IPS-18a (cell line): ENCODE measurements around the gene METTL1.
A peak's percentile ranks its signal among the peaks of the same experiment; 100 is the strongest.

Experiments
- H3K27ac ChIP-seq: one replicate; pipeline ENCODE4 v1.5.1; 2013; ENCODE audit warnings: low read length
- H3K27me3 ChIP-seq: one replicate; pipeline ENCODE4 v1.6.1; 2013; ENCODE audit warnings: mild to moderate bottlenecking, low read length; ENCODE audit not compliant: control insufficient read depth, insufficient read depth
- H3K36me3 ChIP-seq: one replicate; pipeline ENCODE4 v1.6.1; 2013; ENCODE audit warnings: low read depth, low read length; ENCODE audit not compliant: control insufficient read depth
- H3K4me1 ChIP-seq: one replicate; pipeline ENCODE4 v1.6.1; 2013; ENCODE audit warnings: low read depth, low read length; ENCODE audit not compliant: control insufficient read depth
- H3K4me3 ChIP-seq: one replicate; pipeline ENCODE4 v1.5.1; 2013; ENCODE audit warnings: low read length
- H3K9ac ChIP-seq: one replicate; pipeline ENCODE4 v1.6.1; 2013; ENCODE audit warnings: mild to moderate bottlenecking, low read length, moderate library complexity
- H3K9me3 ChIP-seq: one replicate; pipeline ENCODE4 v1.6.1; 2013; ENCODE audit warnings: low read depth, low read length; ENCODE audit not compliant: control insufficient read depth

The METTL1 gene

GRCh38 chr12:57749061-57749460 lies 22.8 kb downstream of the METTL1 start:
- no peak overlapping the region for H3K9ac ChIP-seq
- peaks cover 41% of the 10 kb centered on the region for H3K36me3 ChIP-seq
- no peak overlapping the region for H3K4me3 ChIP-seq
- H3K27me3 ChIP-seq, result peaks cover 14% of the 10 kb centered on the region
- H3K4me1 ChIP-seq, result peaks cover 9% of the 10 kb centered on the region
- H3K27ac ChIP-seq, result no peak overlapping the region
- H3K9me3 ChIP-seq, result no peaks in the 10 kb centered on the region

- Histone ChIP-seq H3K4me3 (peak overlapping the region; percentile 80), H3K36me3 (peaks cover 41% of the 10 kb centered on the region), H3K27ac (no peak overlapping the region), H3K4me1 (no peaks in the 10 kb centered on the region), H3K27me3 (peaks cover 17% of the 10 kb centered on the region), H3K9me3 (no peaks in the 10 kb centered on the region), H3K9ac (no peak overlapping the region)
Observed at GRCh38 chr12:57746025-57746424, 25.9 kb downstream of the METTL1 start.

GRCh38 chr12:57745485-57745881 lies 26.4 kb downstream of the METTL1 start:
- peak overlapping the region; percentile 80 for H3K4me3 ChIP-seq
- H3K36me3 ChIP-seq, result peaks cover 36% of the 10 kb centered on the region
- no peaks in the 10 kb centered on the region for H3K4me1 ChIP-seq
- peak overlapping the region; percentile 73 for H3K9ac ChIP-seq
- no peak overlapping the region for H3K27ac ChIP-seq
- H3K27me3 ChIP-seq, result peaks cover 23% of the 10 kb centered on the region
- no peaks in the 10 kb centered on the region for H3K9me3 ChIP-seq

GRCh38 chr12:57744777-57745484 lies 27.0 kb downstream of the METTL1 start, which contains the start of gene TSPAN31:
TSPAN31 (plus strand) TSS chr12:57745039; CDS start chr12:57745155, 116 bp downstream.
- H3K9me3 ChIP-seq, result no peaks in the 10 kb centered on the region
- H3K4me1 ChIP-seq, result no peaks in the 10 kb centered on the region
- peak within 1 kb of the TSS; percentile 80 for H3K27ac ChIP-seq
- H3K4me3 ChIP-seq, result peak within 1 kb of the TSS; percentile 80
- H3K9ac ChIP-seq, result peak within 1 kb of the TSS; percentile 73
- H3K27me3 ChIP-seq, result peaks cover 28% of the 10 kb centered on the region
- H3K36me3 ChIP-seq, result peaks cover 32% of the 10 kb centered on the region

GRCh38 chr12:57744194-57744776 lies 27.6 kb downstream of the METTL1 start:
- peaks cover 27% of the 10 kb centered on the region for H3K36me3 ChIP-seq
- H3K9ac ChIP-seq, result peak overlapping the region; percentile 73
- H3K4me3 ChIP-seq, result peak overlapping the region; percentile 80
- H3K4me1 ChIP-seq, result peaks cover 5% of the 10 kb centered on the region
- H3K27ac ChIP-seq, result no peak overlapping the region
- no peaks in the 10 kb centered on the region for H3K9me3 ChIP-seq
- peaks cover 35% of the 10 kb centered on the region for H3K27me3 ChIP-seq

- Histone ChIP-seq H3K4me3 (peak overlapping the region; percentile 80), H3K9me3 (no peaks in the 10 kb centered on the region), H3K27ac (no peak overlapping the region), H3K36me3 (peaks cover 22% of the 10 kb centered on the region), H3K9ac (no peak overlapping the region), H3K27me3 (peaks cover 40% of the 10 kb centered on the region), H3K4me1 (peaks cover 8% of the 10 kb centered on the region)
Observed at GRCh38 chr12:57743769-57744168, 28.1 kb downstream of the METTL1 start.

GRCh38 chr12:57741844-57742738 lies 29.8 kb downstream of the METTL1 start:
- no peak overlapping the region for H3K9ac ChIP-seq
- H3K27ac ChIP-seq, result no peak overlapping the region
- H3K9me3 ChIP-seq, result no peaks in the 10 kb centered on the region
- peaks cover 9% of the 10 kb centered on the region for H3K36me3 ChIP-seq
- no peak overlapping the region for H3K4me3 ChIP-seq
- peaks cover 8% of the 10 kb centered on the region for H3K4me1 ChIP-seq
- H3K27me3 ChIP-seq, result peaks cover 56% of the 10 kb centered on the region

- Histone ChIP-seq H3K27ac (no peak overlapping the region), H3K9ac (no peak overlapping the region), H3K4me3 (no peak overlapping the region), H3K27me3 (peaks cover 63% of the 10 kb centered on the region), H3K4me1 (peaks cover 8% of the 10 kb centered on the region), H3K9me3 (no peaks in the 10 kb centered on the region), H3K36me3 (peaks cover 2% of the 10 kb centered on the region)
Observed at GRCh38 chr12:57741413-57741789, 30.5 kb downstream of the METTL1 start.

- no peak overlapping the region for H3K9ac ChIP-seq
- H3K27me3 ChIP-seq, result peaks cover 69% of the 10 kb centered on the region
- H3K27ac ChIP-seq, result no peak overlapping the region
- peaks cover 8% of the 10 kb centered on the region for H3K4me1 ChIP-seq
- H3K4me3 ChIP-seq, result no peak overlapping the region
- no peaks in the 10 kb centered on the region for H3K36me3 ChIP-seq
- H3K9me3 ChIP-seq, result no peaks in the 10 kb centered on the region
Observed at GRCh38 chr12:57740656-57741412, 31.1 kb downstream of the METTL1 start.

GRCh38 chr12:57739914-57740538 lies 31.9 kb downstream of the METTL1 start:
- H3K27me3 ChIP-seq, result peaks cover 77% of the 10 kb centered on the region

More at GRCh38 chr12:57739914-57740538, 31.9 kb downstream of the METTL1 start:
- Histone ChIP-seq H3K4me1 (peaks cover 16% of the 10 kb centered on the region), H3K36me3 (no peaks in the 10 kb centered on the region), H3K27ac (no peak overlapping the region), H3K4me3 (no peak overlapping the region), H3K9ac (no peak overlapping the region), H3K9me3 (no peaks in the 10 kb centered on the region)
